DND-41 (cell line): ENCODE measurements around the gene ZNF12.

Source experiments
- EZH2 ChIP-seq: IDR thresholded peaks from 3 replicates; pipeline ENCODE4 v1.6.1; 2012; ENCODE audit warnings: borderline replicate concordance, low read depth, mild to moderate bottlenecking, moderate library complexity, low read length, inconsistent platforms; ENCODE audit not compliant: severe bottlenecking
- TF ChIP-seq, protein P1 (sequence below): IDR thresholded peaks from 2 replicates; pipeline ENCODE4 v1.5.1; 2012; ENCODE audit warnings: borderline replicate concordance, low read length, moderate library complexity, mild to moderate bottlenecking; ENCODE audit not compliant: poor library complexity, severe bottlenecking; ENCODE audit errors: extremely low read depth

DNA sequence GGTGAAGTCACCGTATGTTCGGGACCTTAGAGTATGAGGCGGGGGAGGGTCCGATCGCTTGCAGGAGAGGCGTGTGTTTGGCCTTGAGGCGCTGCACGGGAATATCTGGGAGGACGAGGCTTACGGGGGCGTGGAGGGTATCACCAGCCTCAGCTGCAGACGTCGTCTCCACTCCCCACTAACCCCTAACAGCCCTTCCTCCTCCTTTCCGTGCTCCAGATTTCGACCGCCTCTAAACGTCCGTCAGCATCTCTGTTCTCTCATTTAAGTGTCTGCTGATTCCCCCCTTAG is 23.5 kb upstream of the ZNF12 start:
- TF ChIP-seq, protein P1, sequence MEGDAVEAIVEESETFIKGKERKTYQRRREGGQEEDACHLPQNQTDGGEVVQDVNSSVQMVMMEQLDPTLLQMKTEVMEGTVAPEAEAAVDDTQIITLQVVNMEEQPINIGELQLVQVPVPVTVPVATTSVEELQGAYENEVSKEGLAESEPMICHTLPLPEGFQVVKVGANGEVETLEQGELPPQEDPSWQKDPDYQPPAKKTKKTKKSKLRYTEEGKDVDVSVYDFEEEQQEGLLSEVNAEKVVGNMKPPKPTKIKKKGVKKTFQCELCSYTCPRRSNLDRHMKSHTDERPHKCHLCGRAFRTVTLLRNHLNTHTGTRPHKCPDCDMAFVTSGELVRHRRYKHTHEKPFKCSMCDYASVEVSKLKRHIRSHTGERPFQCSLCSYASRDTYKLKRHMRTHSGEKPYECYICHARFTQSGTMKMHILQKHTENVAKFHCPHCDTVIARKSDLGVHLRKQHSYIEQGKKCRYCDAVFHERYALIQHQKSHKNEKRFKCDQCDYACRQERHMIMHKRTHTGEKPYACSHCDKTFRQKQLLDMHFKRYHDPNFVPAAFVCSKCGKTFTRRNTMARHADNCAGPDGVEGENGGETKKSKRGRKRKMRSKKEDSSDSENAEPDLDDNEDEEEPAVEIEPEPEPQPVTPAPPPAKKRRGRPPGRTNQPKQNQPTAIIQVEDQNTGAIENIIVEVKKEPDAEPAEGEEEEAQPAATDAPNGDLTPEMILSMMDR: no peak
- no peak for TF ChIP-seq EZH2
